Stimulated activated naive CD4-positive, alpha-beta T cell treated with Interleukin-2 at 50 U/mL for 16 hours (primary cell): ENCODE results near the gene TUBB1.
A peak's percentile ranks its signal among the peaks of the same experiment; 100 is the strongest.

Experiments
- DNase-seq: peaks from one replicate; lab custom pipeline; 2025; lab: John Stamatoyannopoulos, UW

TUBB1 gene

GRCh38 chr20:59042796-59043631 lies 23.8 kb downstream of the TUBB1 start:
- peak; percentile 92 for DNase-seq

GRCh38 chr20:59043698-59044097 lies 24.5 kb downstream of the TUBB1 start:
- peak; percentile 11 for DNase-seq

GRCh38 chr20:59044295-59044694 lies 25.1 kb downstream of the TUBB1 start:
- no peak for DNase-seq

GRCh38 chr20:59044796-59045195 lies 25.6 kb downstream of the TUBB1 start:
- DNase-seq, result no peak

GRCh38 chr20:59046862-59047261 lies 27.6 kb downstream of the TUBB1 start:
- no peak for DNase-seq

- peak; percentile 6 for DNase-seq
Observed at GRCh38 chr20:59047938-59048680, 28.9 kb downstream of the TUBB1 start.

- DNase-seq, result no peak
Observed at GRCh38 chr20:59048681-59049030, 29.4 kb downstream of the TUBB1 start.

- DNase-seq, result no peak
Observed at GRCh38 chr20:59050437-59050836, 31.2 kb downstream of the TUBB1 start.

GRCh38 chr20:59051666-59052185 lies 32.5 kb downstream of the TUBB1 start:
- DNase-seq, result no peak

- no peak for DNase-seq
Observed at GRCh38 chr20:59055302-59055701, 36.1 kb downstream of the TUBB1 start.

- no peak for DNase-seq
Observed at GRCh38 chr20:59062081-59062480, 42.9 kb downstream of the TUBB1 start.

GRCh38 chr20:59063358-59064213 lies 44.4 kb downstream of the TUBB1 start:
- DNase-seq, result no peak

- no peak for DNase-seq
Observed at GRCh38 chr20:59064214-59064722, 45.0 kb downstream of the TUBB1 start.

GRCh38 chr20:59068534-59068933 lies 49.3 kb downstream of the TUBB1 start:
- DNase-seq, result no peak

- DNase-seq, result no peak
Observed at GRCh38 chr20:59069026-59069425, 49.8 kb downstream of the TUBB1 start.

GRCh38 chr20:59071216-59071615 lies 52.0 kb downstream of the TUBB1 start:
- no peak for DNase-seq

GRCh38 chr20:59073582-59073981 lies 54.4 kb downstream of the TUBB1 start:
- no peak for DNase-seq

- no peak for DNase-seq
Observed at GRCh38 chr20:59074456-59074855, 55.2 kb downstream of the TUBB1 start.

- no peak for DNase-seq
Observed at GRCh38 chr20:59075934-59076508, 56.8 kb downstream of the TUBB1 start.
